Esophagus (tissue), 2 donors: ENCODE data around the gene RNF115. TPM values are rescaled to one million over a fixed set of nuclear protein-coding genes. Genes with fewer than 3 reads are reported as not detected.

Experiments
- H3K27ac ChIP-seq, 2 donors: one replicate each; pipeline ENCODE4 v1.5.1; 2013; ENCODE audit warnings: low read depth in 2 of 2, mild to moderate bottlenecking in 2 of 2, inconsistent platforms in 1 of 2, low read length in 1 of 2, moderate library complexity in 1 of 2
- H3K27me3 ChIP-seq, 2 donors: one replicate each; pipeline ENCODE4 v1.6.1; 2013; ENCODE audit warnings: low read length in 2 of 2, control low read depth in 1 of 2, mild to moderate bottlenecking in 1 of 2; ENCODE audit not compliant: insufficient read depth in 2 of 2, control insufficient read depth in 1 of 2
- H3K36me3 ChIP-seq, 2 donors: one replicate each; pipeline ENCODE4 v1.6.1; 2013; ENCODE audit warnings: low read length in 1 of 2; ENCODE audit not compliant: control insufficient read depth in 2 of 2, insufficient read depth in 2 of 2
- H3K4me1 ChIP-seq, 2 donors: one replicate each; pipeline ENCODE4 v1.6.1; 2013; ENCODE audit warnings: low read length in 1 of 2; ENCODE audit not compliant: control insufficient read depth in 2 of 2, insufficient read depth in 2 of 2
- H3K4me3 ChIP-seq, 2 donors: one replicate each; pipeline ENCODE4 v1.5.1; 2013; ENCODE audit warnings: low read length in 2 of 2, mild to moderate bottlenecking in 2 of 2, low read depth in 1 of 2, moderate library complexity in 1 of 2
- H3K9me3 ChIP-seq, 2 donors: one replicate each; pipeline ENCODE4 v1.6.1; 2013; ENCODE audit warnings: mild to moderate bottlenecking in 2 of 2, low read depth in 1 of 2, low read length in 1 of 2, moderate library complexity in 1 of 2; ENCODE audit not compliant: control insufficient read depth in 2 of 2, insufficient read depth in 1 of 2
- WGBS, 2 donors: extraction: QIAGEN DNeasy Blood & Tissue Kit; methylation state at CpG; one replicate each; pipeline ENCODE4 v1.1.7; 2013; 5-methylcytosine and 5-hydroxymethylcytosine counted together
- polyA plus RNA-seq, 2 donors: library from polyadenylated mRNA; stranded (reverse); fragments of 200-250 nt; gene quantifications; one replicate each; pipeline ENCODE4 v1.2.3, GENCODE V29; 2013
- donor health status: healthy with polysubstance abuse.
- donor health status: Bipolar disorder and iron deficiency.

The RNF115 gene
- 1 to 10 TPM; 3.4 to 4.8 TPM for polyA plus RNA-seq

DNA sequence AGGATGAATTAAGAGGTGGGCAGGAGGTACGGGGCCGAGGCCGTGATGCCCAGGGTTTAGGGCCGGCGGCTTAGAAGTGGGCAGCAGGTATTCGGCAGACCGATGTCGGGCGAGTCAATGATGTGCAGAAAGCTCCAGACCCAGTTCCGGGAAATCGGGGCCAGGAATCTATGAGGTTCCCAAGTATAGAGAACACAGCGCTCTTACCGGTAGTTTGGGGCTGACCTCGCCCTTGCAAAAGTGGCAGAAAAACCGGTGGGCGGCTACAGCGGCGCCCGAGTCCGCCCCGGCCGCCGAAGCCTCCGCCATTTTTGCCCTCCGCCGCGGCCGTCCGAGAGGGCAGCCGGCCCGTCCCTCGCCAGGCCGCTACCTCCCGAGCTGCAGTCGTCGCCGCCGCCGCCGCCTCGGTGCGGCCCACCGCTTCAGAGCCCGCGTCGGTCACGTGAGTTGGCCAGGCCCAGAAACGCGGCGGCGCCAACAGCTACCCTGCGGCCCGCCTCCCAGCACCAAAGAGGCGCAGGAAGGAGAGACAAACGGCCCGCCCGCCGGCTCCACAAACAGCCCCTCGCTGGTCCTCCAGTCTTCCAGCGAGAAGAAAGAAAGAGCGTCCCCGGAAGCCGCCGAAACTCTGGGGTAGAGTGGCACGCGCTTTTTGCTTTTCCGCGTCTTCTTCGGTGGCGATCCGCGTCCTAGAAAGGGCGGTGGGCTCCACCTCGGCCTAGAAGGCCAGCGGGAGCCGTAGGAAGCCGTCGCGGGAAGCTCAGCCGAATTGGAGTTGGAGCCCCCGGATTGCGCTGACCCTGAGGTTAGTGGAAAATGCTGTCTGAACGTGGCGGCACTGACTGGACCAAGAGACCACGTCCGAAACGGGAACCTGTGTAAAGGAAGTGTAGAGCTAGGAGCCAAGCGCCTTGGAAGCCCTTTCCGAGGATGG is at the start of gene RNF115, which contains the start of gene POLR3C:
Gene RNF115, minus strand, starts transcription at position 531 of the 934 bp plus-strand sequence. Its CDS starts 222 bp downstream, at position 309.
Gene POLR3C, plus strand, starts transcription at position 636 of the 934 bp plus-strand sequence. CDS start 1,577 bp downstream, outside the sequence.
- Histone ChIP-seq H3K9me3 (no peaks in the 10 kb centered on the region), H3K4me3 (peak within 1 kb of the TSS; percentile 75 to 85), H3K27me3 (no peaks in the 10 kb centered on the region), H3K36me3 (peaks cover 4 to 6% of the 10 kb centered on the region in 2 donors), H3K4me1 (no peaks in the 10 kb centered on the region), H3K27ac (peak within 1 kb of the TSS; percentile 79 to 87)
- 0% methylated on average over 75 to 89 of the region's 89 CpGs for WGBS, 2 donors

GRCh38 chr1:145871994-145872924 is 48.4 kb upstream of the RNF115 start:
- H3K9me3 ChIP-seq: no peaks in the 10 kb centered on the region
- WGBS, 2 donors: 29 to 31% methylated on average over 46 to 47 of the region's 47 CpGs
- H3K4me1 ChIP-seq: peaks cover 0 to 2% of the 10 kb centered on the region in 2 donors
- H3K4me3 ChIP-seq: peak overlapping the region; percentile 11 to 22
- peak overlapping the region; percentile 71 to 75 for H3K27ac ChIP-seq
- peaks cover 0 to 8% of the 10 kb centered on the region in 2 donors for H3K36me3 ChIP-seq
- H3K27me3 ChIP-seq: no peaks in the 10 kb centered on the region

DNA sequence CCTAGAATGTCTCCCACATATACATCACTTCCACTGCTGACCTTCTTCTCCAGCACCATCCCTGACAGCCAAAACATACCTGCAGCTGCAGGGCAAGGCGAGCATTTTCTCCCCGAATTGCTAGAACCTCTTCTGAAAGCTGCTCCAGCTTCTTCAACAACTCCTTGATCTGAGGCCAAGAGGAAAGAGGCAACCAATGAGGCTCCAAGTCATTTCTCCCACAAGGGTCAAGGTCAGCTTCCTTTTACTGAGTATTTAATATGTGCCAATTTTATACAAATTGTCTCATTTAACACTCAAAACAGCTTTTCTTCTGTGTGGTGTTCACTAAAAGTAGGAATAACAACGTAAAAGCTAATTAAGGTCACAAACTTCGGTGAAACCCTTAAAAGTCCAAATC is 44.3 kb upstream of the RNF115 start:
- Histone ChIP-seq H3K27ac (no peak overlapping the region), H3K36me3 (peaks cover 0 to 2% of the 10 kb centered on the region in 2 donors)
- 77 to 80% methylated on average over 4 of the region's 4 CpGs for WGBS, 2 donors

GRCh38 chr1:145863282-145864018 is 39.6 kb upstream of the RNF115 start:
- Histone ChIP-seq H3K4me3 (no peak overlapping the region), H3K36me3 (peaks cover 0 to 2% of the 10 kb centered on the region in 2 donors), H3K27ac (no peak overlapping the region), H3K9me3 (no peaks in the 10 kb centered on the region), H3K27me3 (no peaks in the 10 kb centered on the region), H3K4me1 (peaks cover 0 to 4% of the 10 kb centered on the region in 2 donors)
- 74 to 76% methylated on average over 5 of the region's 5 CpGs for WGBS, 2 donors

More for the DNA sequence above, 44.3 kb upstream of the RNF115 start:
- H3K9me3 ChIP-seq: no peaks in the 10 kb centered on the region
- H3K27me3 ChIP-seq: no peaks in the 10 kb centered on the region
- no peak overlapping the region for H3K4me3 ChIP-seq
- peaks cover 0 to 2% of the 10 kb centered on the region in 2 donors for H3K4me1 ChIP-seq

GRCh38 chr1:145859491-145860023 is 35.7 kb upstream of the RNF115 start:
- peak overlapping the region; percentile 87 to 88 for H3K4me3 ChIP-seq
- peaks cover 0 to 4% of the 10 kb centered on the region in 2 donors for H3K4me1 ChIP-seq
- 0 to 1% methylated on average over 40 to 41 of the region's 41 CpGs for WGBS, 2 donors
- H3K27ac ChIP-seq: peak overlapping the region; percentile 91 to 98
- no peaks in the 10 kb centered on the region for H3K9me3 ChIP-seq
- no peaks in the 10 kb centered on the region for H3K27me3 ChIP-seq
- peaks cover 5 to 14% of the 10 kb centered on the region in 2 donors for H3K36me3 ChIP-seq

DNA sequence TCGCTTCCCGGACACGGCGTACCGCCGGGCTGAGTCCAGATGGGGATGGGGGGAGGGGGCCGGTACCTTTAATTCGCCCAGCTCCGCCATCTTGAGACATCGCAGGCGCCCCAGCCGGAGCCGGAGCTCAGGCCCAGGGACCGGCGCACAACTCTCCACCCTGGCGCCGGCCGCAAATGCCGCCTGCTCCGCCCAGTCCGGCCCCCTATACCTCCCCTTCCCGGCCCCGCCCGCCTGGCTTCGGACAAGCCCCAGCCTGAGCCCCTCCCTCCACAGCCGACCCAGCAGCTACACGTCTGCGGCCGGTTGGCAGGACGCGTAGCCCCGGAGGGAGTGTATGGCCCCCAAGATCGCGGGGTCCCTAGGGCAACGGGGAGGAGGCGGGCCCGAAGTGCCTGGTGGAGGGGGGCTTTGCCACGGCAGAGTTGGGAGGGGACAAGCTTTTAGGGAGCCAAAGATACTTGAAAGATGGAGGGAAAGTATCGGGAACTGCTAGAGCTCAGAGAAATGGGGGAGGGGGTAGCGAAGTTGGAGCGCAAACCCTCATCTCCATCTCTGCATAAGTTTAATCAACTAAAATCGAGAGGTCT is 35.1 kb upstream of the RNF115 start, which contains the start of gene PIAS3:
Gene PIAS3, minus strand, starts transcription at position 181 of the 590 bp plus-strand sequence. Its CDS starts 91 bp downstream, at position 90.
- H3K9me3 ChIP-seq: no peaks in the 10 kb centered on the region
- H3K27me3 ChIP-seq: no peaks in the 10 kb centered on the region
- peaks cover 7 to 17% of the 10 kb centered on the region in 2 donors for H3K36me3 ChIP-seq
- H3K27ac ChIP-seq: peak within 1 kb of the TSS; percentile 91 to 98
- WGBS, 2 donors: 0 to 1% methylated on average over 39 to 42 of the region's 42 CpGs
- H3K4me3 ChIP-seq: peak within 1 kb of the TSS; percentile 87 to 88
- H3K4me1 ChIP-seq: peaks cover 0 to 4% of the 10 kb centered on the region in 2 donors

GRCh38 chr1:145858238-145858900 is 34.5 kb upstream of the RNF115 start:
- Histone ChIP-seq H3K27me3 (no peaks in the 10 kb centered on the region), H3K36me3 (peaks cover 11 to 23% of the 10 kb centered on the region in 2 donors), H3K4me3 (peak overlapping the region; percentile 87 to 88), H3K9me3 (no peaks in the 10 kb centered on the region), H3K4me1 (peaks cover 0 to 4% of the 10 kb centered on the region in 2 donors), H3K27ac (peak overlapping the region; percentile 91 to 98)
- 1 to 2% methylated on average over 35 of the region's 35 CpGs for WGBS, 2 donors

DNA sequence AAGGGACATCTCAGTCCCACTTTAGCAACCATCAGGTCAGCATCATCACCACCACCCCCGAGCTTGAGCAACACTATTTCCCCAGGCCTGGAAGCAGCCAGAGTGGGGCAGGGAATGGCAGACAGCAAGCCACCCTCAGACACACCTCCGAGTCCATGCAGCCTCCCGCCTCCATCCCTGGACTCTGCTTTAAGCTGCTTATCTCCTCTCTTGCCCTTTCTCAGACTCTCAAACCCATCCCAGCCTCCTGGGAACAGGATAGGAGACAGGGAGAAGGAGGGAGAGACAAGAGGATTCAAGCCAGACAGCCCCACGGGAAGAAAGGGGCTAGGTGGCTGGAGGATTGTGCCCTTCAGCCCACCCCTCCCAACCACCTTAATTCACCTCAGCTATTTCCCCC is 33.3 kb upstream of the RNF115 start:
- Histone ChIP-seq H3K27ac (no peak overlapping the region), H3K27me3 (no peaks in the 10 kb centered on the region), H3K4me1 (peaks cover 0 to 4% of the 10 kb centered on the region in 2 donors), H3K9me3 (no peaks in the 10 kb centered on the region), H3K4me3 (no peak overlapping the region), H3K36me3 (peaks cover 11 to 26% of the 10 kb centered on the region in 2 donors)
- WGBS, 2 donors: 81 to 91% methylated on average over 4 of the region's 4 CpGs
